HG03354 (cell line): Measurements from ENCODE around the gene CASP7.
A peak's percentile ranks its signal among the peaks of the same experiment; 100 is the strongest.
"Not testable (repeated sequence)": the region's sequence is repeated elsewhere in the genome, so short reads cannot be mapped to it uniquely, and the experiment has no call there.

ENCODE experiments used
- ATAC-seq: cut with Tn5 transposase; IDR thresholded peaks from one replicate; pipeline ENCODE4 v1.9.1; 2021; ENCODE audit warnings: mild to moderate bottlenecking; ENCODE audit not compliant: unreplicated experiment, poor library complexity, severe bottlenecking

CASP7 gene

GRCh38 chr10:113679463-113680189 is at the start of gene CASP7:
TSS of gene CASP7 (plus strand) at chr10:113679912. CDS start at chr10:113697494, 17,582 bp downstream.
- ATAC-seq = peak; percentile 75

DNA sequence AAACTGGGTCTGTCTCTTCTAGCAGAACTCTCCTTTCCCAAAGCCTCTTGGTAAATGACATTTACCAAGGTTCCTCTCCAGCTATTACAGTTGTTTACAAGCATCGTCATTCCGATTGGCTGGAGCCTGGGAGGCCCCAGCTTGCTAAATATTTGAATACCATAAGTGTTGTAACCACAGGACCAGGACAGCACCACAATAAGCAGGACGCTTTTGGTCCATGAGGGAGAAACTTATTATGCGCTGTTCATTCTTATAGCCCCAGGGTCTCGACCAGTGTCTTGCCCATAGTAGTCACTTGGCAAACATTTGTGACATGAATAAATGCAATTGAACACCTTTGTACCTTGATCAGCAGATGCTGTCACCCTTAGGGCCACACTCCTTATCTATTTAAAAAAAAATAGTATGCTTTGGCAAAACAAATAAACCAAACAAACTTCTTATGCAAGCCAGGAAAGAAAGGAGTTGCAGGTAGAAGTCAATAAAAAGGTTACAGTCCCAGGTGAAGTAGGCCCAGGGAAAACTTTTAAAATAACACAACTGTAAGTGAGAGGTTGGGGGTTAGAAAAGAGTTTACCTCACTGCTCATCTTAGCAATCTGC is 48.7 kb upstream of the CASP7 start:
- ATAC-seq = no peak

DNA sequence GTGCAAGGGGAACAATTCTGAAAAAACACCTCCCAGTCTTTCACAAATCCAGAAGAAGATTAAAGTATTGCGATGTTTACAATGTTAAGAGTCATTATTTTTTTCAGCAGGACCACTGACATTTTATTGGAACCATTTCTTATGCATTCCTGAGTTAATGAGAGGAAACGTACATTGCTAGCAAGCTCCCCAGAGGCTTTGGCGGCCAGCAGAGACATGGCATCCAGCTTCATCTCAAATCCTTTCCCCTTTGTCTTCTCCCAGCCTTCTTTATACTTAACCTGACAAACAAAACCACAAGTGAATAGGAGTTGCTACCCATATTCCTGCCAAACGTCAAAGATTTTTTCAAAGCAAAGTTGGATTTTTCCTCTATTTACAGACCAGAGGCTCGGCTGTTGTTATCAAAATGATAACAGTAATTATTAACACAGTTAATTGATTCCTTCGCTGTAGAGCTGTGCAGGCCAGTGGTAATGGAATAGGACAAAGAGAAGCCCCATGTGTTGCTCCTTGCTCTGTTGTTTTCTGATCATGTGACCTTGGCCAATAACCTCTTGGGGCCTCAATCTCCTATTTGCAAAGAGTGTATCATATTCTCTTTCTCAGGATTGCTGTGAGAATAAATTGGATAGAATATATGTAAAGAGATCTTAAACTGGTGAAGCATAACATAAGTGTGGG is 47.9 kb upstream of the CASP7 start:
- ATAC-seq = no peak

GRCh38 chr10:113639966-113640365 is 39.7 kb upstream of the CASP7 start:
- ATAC-seq = no peak

- ATAC-seq = no peak
These were observed 38.0 kb upstream of the CASP7 start for GRCh38 chr10:113641702-113642101.

DNA sequence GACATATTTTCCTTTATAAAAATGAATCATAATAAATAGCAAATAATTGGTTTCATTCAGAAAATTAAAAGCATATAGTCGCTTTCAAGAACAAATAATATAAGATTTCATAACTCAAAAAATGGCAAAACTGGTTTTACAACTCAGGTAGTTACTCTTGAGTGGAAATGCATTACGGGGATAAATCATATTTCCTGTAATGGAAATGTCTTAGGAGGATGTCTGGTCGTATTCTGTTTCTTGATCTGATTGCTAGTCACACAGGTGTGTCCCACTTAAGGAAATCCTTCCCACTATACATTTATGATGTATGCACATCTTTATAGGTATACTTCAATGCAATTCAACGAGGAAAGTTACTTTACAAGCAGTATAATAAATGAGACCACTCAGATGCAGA is 36.5 kb upstream of the CASP7 start:
- no peak for ATAC-seq

DNA sequence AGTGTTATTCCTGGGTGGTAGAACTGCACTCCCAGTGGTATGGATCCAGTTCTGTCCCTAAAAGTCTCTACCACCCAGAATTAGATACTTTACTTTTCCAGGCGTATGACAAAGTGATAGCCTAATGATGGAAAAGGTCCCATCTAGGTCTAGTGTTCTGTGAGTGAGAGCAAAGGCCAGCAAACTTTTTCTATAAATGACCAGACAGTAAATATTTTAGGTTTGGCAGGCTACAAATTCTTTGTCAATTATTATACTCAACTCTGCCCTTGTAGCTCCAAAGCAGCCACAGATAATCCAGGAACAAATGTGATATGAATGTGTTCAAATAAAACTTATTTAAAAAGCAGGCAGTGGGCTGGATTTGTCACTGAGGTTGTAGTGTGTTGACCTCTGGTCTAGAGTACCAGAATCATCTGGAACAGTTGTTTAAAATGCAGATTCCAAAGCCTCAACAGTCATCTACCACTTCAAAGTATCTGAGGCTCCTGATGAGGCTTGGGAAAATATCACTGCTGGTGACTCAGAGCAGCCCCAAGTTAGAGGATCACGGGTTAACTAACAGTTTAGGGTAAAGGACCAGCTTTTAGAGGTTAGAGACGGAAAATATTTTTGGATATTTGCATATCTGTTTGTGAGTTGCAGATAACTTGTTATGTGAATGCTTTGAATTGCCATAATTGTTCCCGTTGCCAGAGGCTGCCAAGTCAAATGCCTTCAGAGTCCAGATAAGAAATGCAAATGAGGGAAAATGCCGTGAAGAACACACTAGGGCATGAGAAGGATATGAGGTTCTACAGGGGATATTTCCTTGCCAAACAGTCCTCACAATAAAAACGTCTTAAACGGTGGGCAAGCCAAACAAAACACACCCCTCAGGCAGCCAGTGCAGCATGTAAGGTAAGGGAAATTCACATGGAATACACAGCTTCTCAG is 35.3 kb upstream of the CASP7 start:
- ATAC-seq = no peak

- no peak for ATAC-seq
These were observed 33.1 kb upstream of the CASP7 start for GRCh38 chr10:113646336-113647201.

- no peak for ATAC-seq
These were observed 31.9 kb upstream of the CASP7 start for GRCh38 chr10:113647812-113648211.

- no peak for ATAC-seq
These were observed 31.2 kb upstream of the CASP7 start for GRCh38 chr10:113648478-113648877.

- no peak for ATAC-seq
These were observed 29.5 kb upstream of the CASP7 start for GRCh38 chr10:113650172-113650571.

DNA sequence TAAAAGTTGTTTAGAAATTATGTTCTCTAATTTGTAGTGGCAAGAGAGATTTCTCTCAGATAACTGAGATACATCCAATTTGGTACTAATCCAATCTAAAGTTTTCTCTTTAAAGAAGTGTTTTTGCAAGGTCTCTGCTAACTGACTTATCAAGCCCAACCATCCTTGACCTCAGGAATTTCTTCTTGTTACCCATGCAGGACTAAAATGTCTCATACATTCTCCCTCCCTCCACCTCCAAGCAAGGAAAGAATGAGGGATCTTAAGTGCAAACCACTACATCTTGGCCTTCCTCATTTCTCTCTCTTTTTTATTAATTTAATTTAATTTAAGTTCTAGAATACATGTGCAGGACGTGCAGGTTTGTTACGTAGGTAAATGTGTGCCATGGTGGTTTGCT is 28.7 kb upstream of the CASP7 start:
- no peak for ATAC-seq

DNA sequence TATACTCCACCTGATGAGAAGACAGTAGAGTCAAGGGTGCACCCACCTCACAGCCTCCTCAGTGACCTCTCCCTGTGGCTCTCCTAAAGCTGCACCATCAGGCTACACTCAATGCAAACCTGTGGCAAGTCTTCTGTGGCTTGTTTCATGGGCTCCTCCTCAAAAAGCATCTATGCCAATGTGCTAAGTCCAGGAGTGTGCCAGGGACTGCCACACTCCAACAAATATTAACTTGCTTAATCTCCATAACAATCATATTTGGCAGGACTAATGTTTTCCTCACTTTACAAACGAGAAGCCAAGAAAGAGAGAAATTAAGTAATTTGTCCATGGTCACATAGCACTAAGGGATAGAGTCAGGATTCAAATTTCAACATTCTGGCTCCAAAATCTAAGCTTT is 27.8 kb upstream of the CASP7 start:
- no peak for ATAC-seq

DNA sequence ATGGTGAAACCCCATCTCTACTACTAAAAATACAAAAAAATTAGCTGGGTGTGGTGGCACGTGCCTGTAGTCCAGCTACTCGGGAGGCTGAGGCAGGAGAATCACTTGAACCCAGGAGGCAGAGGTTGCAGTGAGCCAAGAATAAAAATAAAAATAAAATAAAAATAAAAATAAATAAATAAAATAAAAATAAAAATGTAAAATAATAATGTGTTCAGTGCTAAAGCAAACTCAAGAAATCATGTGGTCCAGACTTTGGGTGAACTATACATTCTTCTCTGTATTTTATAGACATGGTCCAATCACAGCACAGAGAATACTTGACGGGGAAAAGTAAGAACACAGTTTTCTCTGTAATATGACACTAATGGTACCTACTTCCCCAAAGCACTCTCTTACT is 27.3 kb upstream of the CASP7 start:
- ATAC-seq = not testable (repeated sequence)

GRCh38 chr10:113656896-113657295 is 22.8 kb upstream of the CASP7 start:
- ATAC-seq = no peak

DNA sequence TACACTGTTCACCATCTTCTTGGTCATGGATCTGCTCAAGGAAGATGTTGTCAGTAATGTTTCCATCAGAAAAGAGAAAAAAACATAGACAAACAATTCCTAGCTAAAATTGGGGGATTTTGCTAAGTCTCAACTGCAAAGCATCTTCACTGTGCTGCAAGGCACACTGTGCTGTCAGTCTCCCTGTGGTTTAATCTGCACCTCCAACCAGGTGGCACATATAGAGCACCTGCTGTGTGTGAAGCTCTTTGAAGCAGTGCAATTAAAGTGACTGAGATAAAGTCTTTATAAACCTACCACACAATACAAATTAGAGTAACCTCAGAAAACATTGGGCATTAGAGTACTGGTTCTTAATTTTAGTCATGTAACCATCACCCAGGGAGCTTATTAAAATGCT is 22.2 kb upstream of the CASP7 start:
- ATAC-seq = no peak

- ATAC-seq = no peak
These were observed 18.4 kb upstream of the CASP7 start for GRCh38 chr10:113661332-113661731.

- ATAC-seq = no peak
These were observed 16.6 kb upstream of the CASP7 start for GRCh38 chr10:113663142-113663541.

DNA sequence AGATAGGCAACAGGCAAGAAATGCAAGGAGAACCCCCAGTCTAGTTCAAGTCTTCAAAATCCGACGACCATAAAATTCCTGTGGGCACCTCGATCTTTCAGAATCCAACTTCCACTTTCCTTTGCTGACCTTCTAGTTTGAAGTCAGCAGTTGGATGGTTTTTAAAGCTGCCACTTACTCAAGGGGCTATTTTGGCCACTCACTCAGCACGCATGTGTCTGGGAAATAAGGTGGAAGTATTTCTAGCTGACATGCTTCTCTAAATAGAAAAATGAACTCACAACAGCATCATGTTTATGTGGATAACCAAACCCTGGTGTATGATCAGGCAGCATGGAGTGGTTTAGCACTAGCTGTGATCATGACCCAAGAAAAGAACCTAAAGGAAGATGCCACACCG is 15.8 kb upstream of the CASP7 start, which contains the start of gene NRAP:
TSS of gene NRAP (minus strand) at position 134 of the 400 bp plus-strand sequence. CDS start 159 bp downstream, outside the sequence.
- ATAC-seq = no peak
